Activated naive CD4-positive, alpha-beta T cell (primary cell): ENCODE measurements around the gene AIFM1.

Experiments
- DNase-seq, 4 experiments: peaks; one replicate each; lab custom pipeline; 2025; lab: John Stamatoyannopoulos, UW

Gene AIFM1

GRCh38 chrX:130091980-130092522 lies 73.6 kb downstream of the AIFM1 start:
- DNase-seq = peak; percentile 4 to 79 (median 48)

DNA sequence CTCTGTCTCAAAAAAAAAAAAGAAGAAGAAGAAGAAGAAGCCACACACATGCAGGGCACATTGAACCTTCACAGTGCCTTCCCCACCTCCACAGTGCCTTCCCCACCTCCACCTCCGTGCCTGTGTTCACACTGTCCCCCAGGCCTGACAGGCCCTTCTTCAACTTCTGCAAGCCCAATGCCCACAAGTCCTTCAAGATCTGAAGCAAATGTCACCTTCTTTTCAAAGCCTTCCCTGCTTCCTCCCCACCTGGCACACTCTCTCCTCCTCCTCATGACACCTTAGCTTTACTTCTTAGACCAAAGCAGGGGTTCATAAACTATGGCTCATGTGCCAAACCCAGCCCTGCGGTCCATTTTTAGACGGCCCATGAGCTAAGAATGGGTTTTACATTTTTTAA lies 75.3 kb downstream of the AIFM1 start:
- no peak for DNase-seq

- peak; percentile 2 to 59 (median 13) for DNase-seq
Measured at GRCh38 chrX:130086447-130087206, 79.0 kb downstream of the AIFM1 start.

- no peak for DNase-seq
Measured at GRCh38 chrX:130085551-130086446, 79.8 kb downstream of the AIFM1 start.

DNA sequence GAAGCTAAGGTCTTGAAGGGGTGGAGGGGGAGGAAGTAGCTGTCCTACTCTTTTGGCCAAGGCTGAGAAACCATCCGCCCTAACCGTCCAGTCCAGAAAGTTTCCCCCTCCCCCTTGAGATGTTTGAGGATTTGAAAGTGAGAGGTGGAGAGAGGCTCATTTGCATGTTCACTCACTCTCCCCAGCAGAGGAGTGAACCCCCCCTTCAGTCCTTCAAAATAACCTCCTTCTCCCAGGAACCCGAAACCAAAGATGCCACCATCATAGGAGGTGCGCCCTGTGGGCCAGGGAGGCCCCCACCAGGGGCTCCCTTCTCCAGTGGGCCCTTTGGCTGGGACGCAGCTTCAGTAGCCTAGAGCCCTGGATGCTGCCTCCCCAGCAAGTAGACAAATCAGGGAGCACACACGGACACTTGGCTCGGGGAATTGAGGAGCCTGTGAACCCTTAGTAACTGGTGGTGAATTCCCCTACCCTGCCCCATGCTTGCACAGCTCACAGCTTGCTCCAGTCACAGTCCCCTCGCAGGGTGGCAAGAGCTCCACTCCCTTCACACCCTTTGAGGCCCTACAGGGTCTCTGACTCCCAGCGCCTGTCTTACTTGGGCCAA lies 80.9 kb downstream of the AIFM1 start:
- no peak for DNase-seq

- no peak for DNase-seq
Measured at GRCh38 chrX:130083656-130084382, 81.8 kb downstream of the AIFM1 start.

GRCh38 chrX:130083107-130083490 lies 82.5 kb downstream of the AIFM1 start:
- DNase-seq = no peak

DNA sequence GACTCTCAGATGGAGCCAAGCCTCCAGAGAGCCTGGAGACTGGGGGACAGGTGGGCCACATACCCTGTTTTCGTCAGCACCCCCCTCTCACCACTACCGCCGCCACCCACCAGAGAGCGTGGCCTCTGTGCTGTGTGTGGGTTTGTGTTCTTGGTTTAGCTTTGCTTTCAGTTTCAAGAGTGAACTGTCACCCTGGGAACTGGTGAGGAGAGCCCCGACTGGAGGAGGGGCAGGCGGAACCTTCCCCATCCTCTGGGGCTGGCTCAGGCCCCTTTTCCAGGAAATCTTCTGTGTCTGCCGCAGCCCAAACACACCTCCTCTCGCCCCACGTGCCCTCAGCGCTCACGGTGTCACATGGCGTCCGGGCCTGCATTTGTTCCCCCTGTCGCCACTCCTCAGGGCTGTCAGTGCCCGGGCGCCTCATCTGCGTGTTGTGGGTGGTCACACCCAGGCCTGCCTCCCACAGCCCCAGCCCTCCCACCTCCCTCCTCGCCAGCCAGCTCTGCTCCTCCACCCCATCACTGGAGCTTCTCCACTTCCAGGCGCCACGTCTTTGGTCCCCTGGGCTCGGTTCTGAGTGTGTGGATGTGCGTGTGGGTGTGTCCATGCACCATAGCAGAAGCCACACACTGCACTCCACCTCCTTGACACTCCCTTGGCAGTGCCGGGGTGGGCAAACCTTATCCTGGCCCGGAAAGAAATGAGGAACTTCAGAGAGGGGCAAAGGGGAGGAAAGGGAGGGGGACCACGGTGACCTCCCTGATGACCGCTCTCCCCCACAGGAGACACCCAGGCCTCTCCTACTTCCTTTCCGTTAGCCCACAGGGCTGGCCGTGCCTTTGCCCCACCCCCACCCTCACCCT lies 83.2 kb downstream of the AIFM1 start:
- peak; percentile 8 to 51 (median 28) for DNase-seq

DNA sequence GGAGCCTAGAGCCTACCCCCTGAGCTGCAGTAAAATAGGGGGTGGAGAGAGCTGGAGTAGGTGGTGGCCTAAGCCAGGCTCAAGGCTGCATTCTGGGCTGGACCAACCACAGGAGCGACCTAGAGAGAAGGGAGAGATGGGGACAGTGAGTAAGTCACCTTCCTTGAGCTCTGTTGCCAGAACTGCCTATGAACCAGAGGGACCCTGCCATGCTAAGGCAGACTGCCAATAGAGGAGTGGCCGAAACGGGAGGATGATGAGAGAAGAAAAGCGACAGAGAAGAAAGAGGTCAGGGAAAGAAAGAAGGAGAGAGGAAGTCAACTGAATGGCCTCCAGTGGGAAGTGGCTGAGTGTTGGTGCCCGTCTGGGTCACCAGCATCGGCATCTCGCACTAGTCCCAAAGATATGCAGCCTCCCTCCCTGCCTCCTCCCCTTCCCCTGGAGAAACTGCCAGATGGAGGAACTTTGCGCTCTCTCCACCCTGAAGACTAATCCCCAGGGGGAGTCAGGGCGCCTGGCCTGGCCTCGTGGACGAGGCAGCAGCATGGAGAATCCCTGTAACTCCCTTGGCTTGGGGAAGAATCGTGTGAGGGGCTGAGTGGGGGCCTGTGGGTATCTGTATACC lies 84.1 kb downstream of the AIFM1 start:
- DNase-seq = no peak

DNA sequence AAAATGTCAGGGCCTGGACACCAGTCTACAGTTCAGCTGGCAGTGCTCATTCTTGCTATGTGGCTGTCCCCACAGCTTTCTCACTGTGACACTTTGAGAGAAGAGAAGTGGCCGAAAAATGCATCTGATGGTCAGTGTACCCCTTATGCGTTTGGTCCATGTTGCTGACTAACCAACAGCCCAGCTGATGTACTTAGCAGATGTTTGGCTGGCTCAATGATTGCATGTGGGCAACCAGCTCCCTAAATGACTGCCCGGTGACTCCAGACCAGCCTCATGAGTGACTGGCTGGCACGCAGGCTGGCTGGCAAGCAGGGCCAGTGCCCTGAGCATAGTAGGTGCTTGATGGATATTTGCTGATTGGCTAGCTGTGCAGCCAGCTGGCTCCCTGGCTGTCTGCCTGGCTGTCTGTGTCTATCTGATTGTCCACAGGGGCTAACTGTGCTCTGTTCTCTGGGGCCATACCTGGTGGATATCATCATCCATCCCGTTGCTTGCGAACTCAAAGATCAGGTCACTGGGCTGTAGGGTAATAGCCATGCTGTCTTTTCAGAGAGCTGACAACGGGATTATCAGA lies 84.8 kb downstream of the AIFM1 start:
- DNase-seq = no peak

DNA sequence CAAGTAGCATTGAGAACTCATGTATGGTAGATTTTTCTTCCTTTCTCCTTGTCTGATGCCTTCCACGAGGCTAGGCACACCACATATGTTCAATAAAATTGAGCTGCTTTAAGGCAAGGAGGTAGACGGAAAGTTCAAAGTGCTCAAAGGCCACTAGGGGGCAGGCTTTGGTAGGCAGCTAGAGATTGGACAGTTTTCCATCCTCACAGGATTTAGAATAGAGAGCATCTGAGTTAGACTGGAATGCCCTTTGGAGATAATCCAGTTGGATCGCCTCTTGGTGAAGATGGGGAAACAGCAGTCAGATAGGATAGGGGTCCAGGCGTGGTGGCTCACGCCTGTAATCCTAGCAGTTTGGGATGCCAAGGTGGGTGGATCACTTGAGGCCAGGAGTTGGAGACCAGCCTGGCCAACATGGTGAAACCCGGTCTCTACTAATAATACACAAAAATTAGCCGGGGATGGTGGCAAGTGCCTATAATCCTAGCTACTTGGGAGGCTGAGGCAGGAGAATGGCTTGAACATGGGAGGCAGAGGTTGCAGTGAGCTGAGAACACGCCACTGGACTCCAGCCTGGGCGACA lies 85.7 kb downstream of the AIFM1 start:
- DNase-seq = peak in 2 of 4 experiments; percentile 11 to 34
